GM18858 (cell line): ENCODE measurements around the gene ADAMTS13.
"Not testable (repeated sequence)": the region's sequence is repeated elsewhere in the genome, so short reads cannot be mapped to it uniquely, and the experiment has no call there.

Source experiments
- ATAC-seq: cut with Tn5 transposase; IDR thresholded peaks from one replicate; pipeline ENCODE4 v1.9.1; 2021; ENCODE audit not compliant: unreplicated experiment

The ADAMTS13 gene

GRCh38 chr9:133391449-133391848 is 30.7 kb upstream of the ADAMTS13 start:
- ATAC-seq: not testable (repeated sequence)

GRCh38 chr9:133392308-133392707 is 29.9 kb upstream of the ADAMTS13 start:
- not testable (repeated sequence) for ATAC-seq

- ATAC-seq: no peak
Measured at GRCh38 chr9:133393399-133393798, 28.8 kb upstream of the ADAMTS13 start.

- ATAC-seq: no peak
Measured at GRCh38 chr9:133394687-133395271, 27.4 kb upstream of the ADAMTS13 start.

GRCh38 chr9:133396952-133397351 is 25.2 kb upstream of the ADAMTS13 start:
- no peak for ATAC-seq

GRCh38 chr9:133397370-133397769 is 24.8 kb upstream of the ADAMTS13 start:
- no peak for ATAC-seq

GRCh38 chr9:133397895-133398294 is 24.3 kb upstream of the ADAMTS13 start:
- ATAC-seq: no peak

- no peak for ATAC-seq
Measured at GRCh38 chr9:133400292-133400691, 21.9 kb upstream of the ADAMTS13 start.

GRCh38 chr9:133401588-133401987 is 20.6 kb upstream of the ADAMTS13 start:
- ATAC-seq: no peak

GRCh38 chr9:133402689-133403088 is 19.5 kb upstream of the ADAMTS13 start:
- no peak for ATAC-seq

- ATAC-seq: no peak
Measured at GRCh38 chr9:133403766-133404453, 18.3 kb upstream of the ADAMTS13 start.

GRCh38 chr9:133404454-133405002 is 17.6 kb upstream of the ADAMTS13 start:
- no peak for ATAC-seq

- no peak for ATAC-seq
Measured at GRCh38 chr9:133405508-133406438, 16.4 kb upstream of the ADAMTS13 start.

- ATAC-seq: no peak
Measured at GRCh38 chr9:133406480-133407307, 15.5 kb upstream of the ADAMTS13 start.

- ATAC-seq: no peak
Measured at GRCh38 chr9:133408042-133408441, 14.1 kb upstream of the ADAMTS13 start.

- no peak for ATAC-seq
Measured at GRCh38 chr9:133415170-133415569, 7.0 kb upstream of the ADAMTS13 start.

- peak; percentile 46 for ATAC-seq
Measured at GRCh38 chr9:133417541-133418461, 4.4 kb upstream of the ADAMTS13 start, which contains the start of gene REXO4. Gene REXO4, minus strand, starts transcription at chr9:133418010. Its CDS starts 166 bp downstream, at chr9:133417844.

GRCh38 chr9:133419005-133419404 is 3.2 kb upstream of the ADAMTS13 start:
- no peak for ATAC-seq

GRCh38 chr9:133420392-133420827 is 1.8 kb upstream of the ADAMTS13 start:
- no peak for ATAC-seq
